ENCODE results near the gene UNC5C.
A peak's percentile ranks its signal among the peaks of the same experiment; 100 is the strongest.

UNC5C gene

GRCh38 chr4:95548738-95549245, at the start of gene UNC5C:
Gene UNC5C, minus strand, starts transcription at chr4:95548973.
- H3K27ac Mint-ChIP-seq, result no peak within 1 kb of the TSS
- H3K27me3 Mint-ChIP-seq, result peaks cover 38% of the 10 kb centered on the region
- peaks cover 17% of the 10 kb centered on the region for H3K4me1 Mint-ChIP-seq (ENCODE audit: low read depth)
- H3K9me3 Mint-ChIP-seq (ENCODE audit: low read depth), result no peaks in the 10 kb centered on the region
- H3K4me3 Mint-ChIP-seq, result peak within 1 kb of the TSS; percentile 71
- no peaks in the 10 kb centered on the region for H3K36me3 Mint-ChIP-seq

- Mint-ChIP-seq H3K36me3 (no peaks in the 10 kb centered on the region), H3K4me1 (ENCODE audit: low read depth) (peaks cover 2% of the 10 kb centered on the region), H3K9me3 (ENCODE audit: low read depth) (no peaks in the 10 kb centered on the region), H3K27ac (no peak overlapping the region), H3K27me3 (peaks cover 1% of the 10 kb centered on the region), H3K4me3 (no peak overlapping the region)
Observed at GRCh38 chr4:95596676-95597075, 47.9 kb upstream of the UNC5C start.

- no peaks in the 10 kb centered on the region for H3K9me3 Mint-ChIP-seq (ENCODE audit: low read depth)
- H3K4me1 Mint-ChIP-seq (ENCODE audit: low read depth), result no peaks in the 10 kb centered on the region
- H3K4me3 Mint-ChIP-seq, result no peak overlapping the region
Observed at GRCh38 chr4:95594629-95595028, 45.9 kb upstream of the UNC5C start.

GRCh38 chr4:95594013-95594412, 45.2 kb upstream of the UNC5C start:
- H3K27me3 Mint-ChIP-seq, result peaks cover 1% of the 10 kb centered on the region
- H3K9me3 Mint-ChIP-seq (ENCODE audit: low read depth), result no peaks in the 10 kb centered on the region
- H3K27ac Mint-ChIP-seq, result no peak overlapping the region
- no peaks in the 10 kb centered on the region for H3K36me3 Mint-ChIP-seq
- no peaks in the 10 kb centered on the region for H3K4me1 Mint-ChIP-seq (ENCODE audit: low read depth)
- no peak overlapping the region for H3K4me3 Mint-ChIP-seq

More at GRCh38 chr4:95594629-95595028, 45.9 kb upstream of the UNC5C start:
- Mint-ChIP-seq H3K27ac (no peak overlapping the region), H3K36me3 (no peaks in the 10 kb centered on the region), H3K27me3 (peaks cover 1% of the 10 kb centered on the region)

GRCh38 chr4:95591278-95591677, 42.5 kb upstream of the UNC5C start:
- Mint-ChIP-seq H3K27ac (no peak overlapping the region), H3K9me3 (ENCODE audit: low read depth) (no peaks in the 10 kb centered on the region), H3K4me1 (ENCODE audit: low read depth) (no peaks in the 10 kb centered on the region), H3K36me3 (no peaks in the 10 kb centered on the region), H3K4me3 (no peak overlapping the region), H3K27me3 (peaks cover 1% of the 10 kb centered on the region)

- Mint-ChIP-seq H3K36me3 (no peaks in the 10 kb centered on the region), H3K27me3 (peaks cover 4% of the 10 kb centered on the region), H3K4me1 (ENCODE audit: low read depth) (no peaks in the 10 kb centered on the region), H3K9me3 (ENCODE audit: low read depth) (no peaks in the 10 kb centered on the region), H3K4me3 (no peak overlapping the region), H3K27ac (no peak overlapping the region)
Observed at GRCh38 chr4:95590615-95591014, 41.8 kb upstream of the UNC5C start.

DNA sequence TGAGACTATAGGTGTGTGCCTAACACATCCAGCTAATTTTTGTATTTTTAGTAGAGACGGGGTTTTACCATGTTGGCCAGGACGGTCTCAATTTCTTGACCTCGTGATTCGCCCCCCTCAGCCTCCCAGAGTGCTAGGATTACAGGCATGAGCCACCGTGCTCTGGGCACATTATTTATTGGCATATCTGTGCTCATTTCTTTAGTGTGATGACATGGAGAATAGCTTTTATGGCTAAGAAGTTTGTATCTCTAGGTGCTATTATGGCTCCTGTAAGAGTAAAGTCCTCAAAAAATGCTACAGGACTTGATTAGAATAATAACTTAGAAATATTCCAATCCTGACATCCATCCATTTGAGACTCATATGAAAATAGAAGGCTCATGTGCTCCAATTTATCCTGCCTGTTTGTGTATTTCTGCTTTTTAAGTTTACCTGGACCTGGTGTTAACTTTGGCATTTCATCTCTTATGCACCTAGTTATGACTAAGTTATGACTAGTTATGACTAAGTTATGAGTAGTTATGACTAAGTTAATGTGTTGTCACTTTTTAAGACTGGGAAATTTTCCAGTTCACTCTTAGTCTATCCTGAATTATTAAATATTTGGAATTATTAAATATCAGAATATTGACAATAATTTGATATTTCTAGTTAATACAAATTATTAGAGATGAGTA, 36.4 kb upstream of the UNC5C start:
- H3K27me3 Mint-ChIP-seq, result peaks cover 3% of the 10 kb centered on the region
- no peaks in the 10 kb centered on the region for H3K4me1 Mint-ChIP-seq (ENCODE audit: low read depth)
- no peak overlapping the region for H3K4me3 Mint-ChIP-seq
- no peaks in the 10 kb centered on the region for H3K36me3 Mint-ChIP-seq
- no peaks in the 10 kb centered on the region for H3K9me3 Mint-ChIP-seq (ENCODE audit: low read depth)
- H3K27ac Mint-ChIP-seq, result no peak overlapping the region

DNA sequence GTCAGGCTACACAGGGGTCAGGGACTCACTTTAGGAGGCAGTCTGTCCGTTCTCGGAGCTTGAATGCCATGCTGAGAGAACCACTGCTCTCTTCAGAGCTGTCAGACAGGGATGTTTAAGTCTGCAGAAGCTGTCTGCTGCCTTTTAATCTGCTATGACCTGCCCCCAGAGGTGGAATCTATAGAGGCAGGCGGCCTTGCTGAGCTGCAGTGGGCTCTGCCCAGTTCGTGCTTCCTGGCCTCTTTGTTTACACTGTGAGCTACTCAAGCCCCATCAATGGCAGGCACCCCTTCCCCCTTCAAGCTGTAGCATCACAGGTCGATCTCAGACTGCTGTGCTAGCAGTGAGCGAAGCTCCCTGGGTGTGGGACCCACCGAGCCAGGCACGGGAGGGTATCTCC, 31.5 kb upstream of the UNC5C start:
- no peaks in the 10 kb centered on the region for H3K4me1 Mint-ChIP-seq (ENCODE audit: low read depth)
- H3K27me3 Mint-ChIP-seq, result no peaks in the 10 kb centered on the region
- peaks cover 4% of the 10 kb centered on the region for H3K9me3 Mint-ChIP-seq (ENCODE audit: low read depth)
- H3K4me3 Mint-ChIP-seq, result no peak overlapping the region
- no peaks in the 10 kb centered on the region for H3K36me3 Mint-ChIP-seq
- H3K27ac Mint-ChIP-seq, result no peak overlapping the region

DNA sequence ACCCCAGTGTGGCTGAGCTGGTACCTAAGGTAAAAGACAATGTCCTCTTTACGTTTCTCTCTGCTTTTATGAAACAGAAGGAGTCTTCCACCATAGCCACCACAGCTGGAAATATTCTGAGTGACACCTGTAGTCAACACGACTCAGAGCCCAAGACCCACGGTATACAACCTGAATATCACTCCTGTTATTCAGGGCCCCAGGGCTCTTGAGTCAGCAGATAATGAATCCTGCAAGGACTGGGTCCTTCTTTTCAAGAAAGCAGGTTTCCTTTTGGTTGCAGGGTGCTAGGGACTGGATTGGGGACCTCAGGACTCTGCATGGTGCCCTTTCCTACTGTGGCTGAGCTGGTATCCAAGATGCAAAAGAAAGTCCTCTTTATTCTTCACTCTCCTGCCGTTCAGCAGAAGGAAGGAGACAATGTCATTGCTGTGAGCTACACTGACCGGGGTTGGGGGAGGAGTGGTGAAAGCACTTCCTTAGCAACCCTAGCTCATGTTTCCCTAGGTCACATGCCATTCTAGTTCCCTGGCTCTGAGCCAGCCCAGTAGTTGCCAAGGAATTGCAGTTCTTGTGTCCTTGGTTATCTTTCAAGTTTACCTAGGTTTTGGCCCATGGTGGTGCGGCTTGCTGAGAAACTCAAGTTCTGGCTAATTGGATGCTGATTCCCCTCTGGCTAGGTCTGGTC, 23.7 kb upstream of the UNC5C start:
- no peak overlapping the region for H3K27ac Mint-ChIP-seq

DNA sequence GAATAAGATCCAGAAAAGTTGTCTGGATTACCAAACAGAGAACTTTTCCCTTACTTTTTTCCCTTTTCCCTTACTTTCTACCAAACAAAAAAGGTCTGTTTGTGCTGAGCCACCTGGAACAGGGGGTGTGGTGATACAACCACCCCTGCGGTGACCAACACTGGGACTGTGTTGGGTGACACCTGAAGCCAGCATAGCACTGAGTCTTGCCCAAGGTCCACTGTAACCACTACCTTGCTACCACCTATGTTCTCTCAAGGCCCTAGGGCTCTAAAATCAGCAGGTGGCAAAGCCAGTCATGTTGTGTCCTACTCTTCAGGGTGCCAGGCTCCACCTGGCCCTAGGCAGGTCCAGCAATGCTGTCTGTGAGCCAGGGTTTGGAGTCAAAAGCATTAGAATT, 22.8 kb upstream of the UNC5C start:
- no peaks in the 10 kb centered on the region for H3K4me1 Mint-ChIP-seq (ENCODE audit: low read depth)
- no peaks in the 10 kb centered on the region for H3K36me3 Mint-ChIP-seq
- H3K27me3 Mint-ChIP-seq, result peaks cover 2% of the 10 kb centered on the region

More for the DNA sequence above, 23.7 kb upstream of the UNC5C start:
- peaks cover 6% of the 10 kb centered on the region for H3K9me3 Mint-ChIP-seq (ENCODE audit: low read depth)
- H3K4me1 Mint-ChIP-seq (ENCODE audit: low read depth), result no peaks in the 10 kb centered on the region
- H3K4me3 Mint-ChIP-seq, result no peak overlapping the region
- no peaks in the 10 kb centered on the region for H3K36me3 Mint-ChIP-seq
- peaks cover 2% of the 10 kb centered on the region for H3K27me3 Mint-ChIP-seq

DNA sequence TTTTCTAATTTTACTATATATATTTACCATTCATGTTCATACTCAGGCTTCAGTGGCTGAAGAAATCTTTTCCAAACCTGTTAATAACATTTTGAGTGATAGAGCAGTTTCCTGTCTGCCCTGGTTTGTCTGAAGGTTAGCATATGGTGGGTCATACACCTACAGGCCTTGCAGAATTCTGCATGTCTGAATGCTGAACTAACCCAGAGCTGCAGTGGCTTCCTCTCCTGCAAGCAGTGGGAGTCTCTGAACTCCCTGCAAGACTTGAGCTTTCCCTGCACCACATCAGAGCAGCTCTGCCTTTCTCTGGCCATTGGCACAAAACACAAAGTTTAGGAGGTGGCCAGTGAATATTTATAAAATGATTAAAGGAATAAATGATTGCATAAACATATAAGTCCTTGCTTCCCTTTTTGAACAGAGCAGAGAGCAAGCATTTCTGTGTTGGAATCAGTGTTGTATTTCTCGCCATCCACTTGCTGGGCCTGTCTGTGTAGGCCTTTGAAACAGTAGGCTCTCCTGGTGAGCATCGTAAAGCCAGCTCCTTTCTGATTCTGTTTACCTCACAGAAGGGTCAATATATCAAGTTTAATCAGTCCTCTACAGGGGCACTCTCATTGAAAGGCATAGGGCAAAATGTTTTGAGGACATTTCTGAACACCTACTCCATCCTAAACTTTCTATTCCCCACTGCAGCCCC, 15.0 kb upstream of the UNC5C start:
- Mint-ChIP-seq H3K4me1 (ENCODE audit: low read depth) (no peaks in the 10 kb centered on the region), H3K36me3 (no peaks in the 10 kb centered on the region), H3K27me3 (no peaks in the 10 kb centered on the region), H3K27ac (no peak overlapping the region), H3K4me3 (no peak overlapping the region), H3K9me3 (ENCODE audit: low read depth) (peaks cover 5% of the 10 kb centered on the region)

More for the DNA sequence above, 22.8 kb upstream of the UNC5C start:
- no peak overlapping the region for H3K27ac Mint-ChIP-seq
- no peak overlapping the region for H3K4me3 Mint-ChIP-seq
- peaks cover 6% of the 10 kb centered on the region for H3K9me3 Mint-ChIP-seq (ENCODE audit: low read depth)

- Mint-ChIP-seq H3K9me3 (ENCODE audit: low read depth) (no peaks in the 10 kb centered on the region), H3K27ac (no peak overlapping the region), H3K4me1 (ENCODE audit: low read depth) (no peaks in the 10 kb centered on the region), H3K4me3 (no peak overlapping the region), H3K27me3 (no peaks in the 10 kb centered on the region), H3K36me3 (no peaks in the 10 kb centered on the region)
Observed at GRCh38 chr4:95560774-95561173, 12.0 kb upstream of the UNC5C start.

GRCh38 chr4:95556207-95556859, 7.6 kb upstream of the UNC5C start:
- H3K27ac Mint-ChIP-seq, result no peak overlapping the region
- H3K27me3 Mint-ChIP-seq, result peaks cover 3% of the 10 kb centered on the region
- no peak overlapping the region for H3K4me3 Mint-ChIP-seq
- no peaks in the 10 kb centered on the region for H3K4me1 Mint-ChIP-seq (ENCODE audit: low read depth)
- H3K36me3 Mint-ChIP-seq, result no peaks in the 10 kb centered on the region
- H3K9me3 Mint-ChIP-seq (ENCODE audit: low read depth), result no peaks in the 10 kb centered on the region

DNA sequence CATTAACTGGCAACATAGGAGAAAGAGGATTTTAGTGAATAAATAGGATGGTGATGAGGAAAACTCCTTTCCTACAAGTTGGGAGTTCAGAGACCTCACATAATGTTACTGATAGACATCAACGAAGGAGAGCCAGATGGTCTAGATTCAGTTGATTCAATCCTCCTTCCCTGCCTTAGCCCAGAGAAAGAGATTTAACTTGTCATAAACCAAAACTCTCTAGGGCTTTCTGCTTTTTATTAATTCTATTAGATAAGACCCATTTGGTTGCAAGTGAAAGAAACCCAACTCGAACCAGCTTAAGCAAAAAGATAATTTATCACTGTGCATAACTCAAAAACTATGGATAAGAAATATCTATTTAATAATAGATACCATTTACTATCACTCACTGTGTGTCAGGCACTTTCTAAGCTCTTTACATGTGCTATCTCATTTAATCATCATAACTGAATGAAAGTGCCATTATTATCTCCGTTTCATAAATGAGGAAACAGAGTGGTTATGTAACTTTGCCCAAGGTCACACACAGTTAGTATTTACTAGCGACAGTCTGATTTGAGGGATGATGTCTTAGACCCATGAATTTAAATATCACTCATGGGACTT, 4.3 kb upstream of the UNC5C start:
- H3K9me3 Mint-ChIP-seq (ENCODE audit: low read depth), result no peaks in the 10 kb centered on the region
- no peak overlapping the region for H3K27ac Mint-ChIP-seq
- peaks cover 15% of the 10 kb centered on the region for H3K4me1 Mint-ChIP-seq (ENCODE audit: low read depth)
- H3K27me3 Mint-ChIP-seq, result peaks cover 16% of the 10 kb centered on the region
- no peak overlapping the region for H3K4me3 Mint-ChIP-seq
- H3K36me3 Mint-ChIP-seq, result no peaks in the 10 kb centered on the region

Data from activated naive CD8-positive, alpha-beta T cell (primary cell).